Prostate gland (tissue), 2 donors: ENCODE measurements around the gene APAF1. TPM values are rescaled to one million over a fixed set of nuclear protein-coding genes. Genes with fewer than 3 reads are reported as not detected.

Source experiments
- DNase-seq: peaks from one replicate; pipeline ENCODE4 v3.0.0-alpha.2; 2019; ENCODE audit warnings: low spot score
- H3K27ac ChIP-seq, 2 donors: fragments of 200-600 bp; sonication (generic); 2 replicates each; pipeline ENCODE4 v1.5.1; 2017 to 2019
- H3K27me3 ChIP-seq: fragments of 200-600 bp; sonication (generic); replicated peaks from 2 replicates; pipeline ENCODE4 v1.5.1; 2019; ENCODE audit not compliant: insufficient read depth
- H3K36me3 ChIP-seq, 2 donors: fragments of 200-600 bp; sonication (generic); 1 replicate in 1 of 2; 2 replicates in 1 of 2; pipeline versions ENCODE4 v1.5.1 to v1.8.1; 2017 to 2019
- H3K4me1 ChIP-seq: fragments of 200-600 bp; sonication (generic); replicated peaks from 2 replicates; pipeline ENCODE4 v1.5.1; 2019
- H3K4me3 ChIP-seq, 2 donors: fragments of 200-600 bp; sonication (generic); 2 replicates each; pipeline ENCODE4 v1.5.1; 2017 to 2019
- H3K9me3 ChIP-seq: fragments of 200-600 bp; sonication (generic); 2 replicates; pipeline ENCODE4 v1.5.1; 2017
- POLR2A ChIP-seq: fragments of 450-650 bp; IDR thresholded peaks from one replicate; pipeline ENCODE4 v1.6.1; 2016; ENCODE audit warnings: antibody characterized with exemption, mild to moderate bottlenecking
- POLR2AphosphoS5 ChIP-seq: sonication (generic); formaldehyde crosslinking; IDR thresholded peaks from one replicate; pipeline ENCODE4 v1.6.1; 2017; ENCODE audit warnings: antibody characterized with exemption
- WGBS: methylation state at CpG from one replicate; pipeline ENCODE4 v1.1.5; 2018; 5-methylcytosine and 5-hydroxymethylcytosine counted together
- intact Hi-C: fragments of 100-400 bp; cut with DNase I; formaldehyde crosslinking; loops from one replicate; pipeline ENCODE4 v1.14.2; 2022
- total RNA-seq, 2 donors: library from RNA; depleted of rRNA; stranded (reverse); fragments of >200 nt; gene quantifications; one replicate each; pipeline ENCODE4 v1.1.0, GENCODE V29; 2016
- TF ChIP-seq, protein P1 (sequence below), 4 experiments: fragments of 200-600 bp in 2 of 4; fragments of 450-650 bp in 2 of 4; sonication (generic) in 2 of 4; IDR thresholded peaks; 1 replicate in 3 of 4; 2 replicates in 1 of 4; pipeline ENCODE4 v1.5.1; 2016 to 2019; ENCODE audit warnings: antibody characterized with exemption in 4 of 4, mild to moderate bottlenecking in 2 of 4, moderate library complexity in 2 of 4

Gene APAF1
- total RNA-seq, 2 donors from 2014 or later = 9.4 to 11.6 TPM

- peak; percentile 21 for DNase-seq
- WGBS = under 1% methylated on average over 15 of the region's 24 CpGs
- Histone ChIP-seq H3K4me1 (no peaks in the 10 kb centered on the region), H3K36me3 (no peaks in the 10 kb centered on the region), H3K4me3 (peak overlapping the region; percentile 97 to 98), H3K27ac (peak overlapping the region; percentile 88 to 89), H3K9me3 (no peaks in the 10 kb centered on the region), H3K27me3 (no peaks in the 10 kb centered on the region)
- intact Hi-C loops = loop anchor here (2.0 kb wide), 1 partner anchor 53 kb away; the partner anchor contains the start of gene SLC25A3
- TF ChIP-seq, protein P1, sequence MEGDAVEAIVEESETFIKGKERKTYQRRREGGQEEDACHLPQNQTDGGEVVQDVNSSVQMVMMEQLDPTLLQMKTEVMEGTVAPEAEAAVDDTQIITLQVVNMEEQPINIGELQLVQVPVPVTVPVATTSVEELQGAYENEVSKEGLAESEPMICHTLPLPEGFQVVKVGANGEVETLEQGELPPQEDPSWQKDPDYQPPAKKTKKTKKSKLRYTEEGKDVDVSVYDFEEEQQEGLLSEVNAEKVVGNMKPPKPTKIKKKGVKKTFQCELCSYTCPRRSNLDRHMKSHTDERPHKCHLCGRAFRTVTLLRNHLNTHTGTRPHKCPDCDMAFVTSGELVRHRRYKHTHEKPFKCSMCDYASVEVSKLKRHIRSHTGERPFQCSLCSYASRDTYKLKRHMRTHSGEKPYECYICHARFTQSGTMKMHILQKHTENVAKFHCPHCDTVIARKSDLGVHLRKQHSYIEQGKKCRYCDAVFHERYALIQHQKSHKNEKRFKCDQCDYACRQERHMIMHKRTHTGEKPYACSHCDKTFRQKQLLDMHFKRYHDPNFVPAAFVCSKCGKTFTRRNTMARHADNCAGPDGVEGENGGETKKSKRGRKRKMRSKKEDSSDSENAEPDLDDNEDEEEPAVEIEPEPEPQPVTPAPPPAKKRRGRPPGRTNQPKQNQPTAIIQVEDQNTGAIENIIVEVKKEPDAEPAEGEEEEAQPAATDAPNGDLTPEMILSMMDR (IDR thresholded peaks at IDR 0.05) = no peak
- TF ChIP-seq POLR2A (no peak), POLR2AphosphoS5 (peak; percentile 28)
These were observed 530 bp downstream of the APAF1 start for GRCh38 chr12:98645572-98646067.

- H3K4me1 ChIP-seq = no peaks in the 10 kb centered on the region
- TF ChIP-seq, protein P1 (IDR thresholded peaks at IDR 0.05) = peak in 1 of 4 experiments; percentile 10
- TF ChIP-seq POLR2AphosphoS5 (no peak), POLR2A (no peak)
- no peak overlapping the region for H3K27ac ChIP-seq
- 9% methylated on average over 8 of the region's 8 CpGs for WGBS
- H3K9me3 ChIP-seq = no peaks in the 10 kb centered on the region
- no peaks in the 10 kb centered on the region for H3K27me3 ChIP-seq
- intact Hi-C loops = no loop called here
- DNase-seq = no peak
- no peaks in the 10 kb centered on the region for H3K36me3 ChIP-seq
- peak overlapping the region; percentile 97 to 98 for H3K4me3 ChIP-seq
These were observed 1.4 kb downstream of the APAF1 start for GRCh38 chr12:98646294-98647090.

GRCh38 chr12:98651328-98651727 lies 6.2 kb downstream of the APAF1 start:
- Histone ChIP-seq H3K4me1 (no peaks in the 10 kb centered on the region), H3K4me3 (no peak overlapping the region), H3K27ac (no peak overlapping the region), H3K27me3 (no peaks in the 10 kb centered on the region), H3K9me3 (no peaks in the 10 kb centered on the region), H3K36me3 (no peaks in the 10 kb centered on the region)
- intact Hi-C loops = loop anchor here (5.0 kb wide), 1 partner anchor 84 kb away; no protein-coding TSS in a partner anchor
- no peak for DNase-seq
- TF ChIP-seq POLR2A (no peak), POLR2AphosphoS5 (no peak)
- TF ChIP-seq, protein P1 (IDR thresholded peaks at IDR 0.05) = no peak

DNA sequence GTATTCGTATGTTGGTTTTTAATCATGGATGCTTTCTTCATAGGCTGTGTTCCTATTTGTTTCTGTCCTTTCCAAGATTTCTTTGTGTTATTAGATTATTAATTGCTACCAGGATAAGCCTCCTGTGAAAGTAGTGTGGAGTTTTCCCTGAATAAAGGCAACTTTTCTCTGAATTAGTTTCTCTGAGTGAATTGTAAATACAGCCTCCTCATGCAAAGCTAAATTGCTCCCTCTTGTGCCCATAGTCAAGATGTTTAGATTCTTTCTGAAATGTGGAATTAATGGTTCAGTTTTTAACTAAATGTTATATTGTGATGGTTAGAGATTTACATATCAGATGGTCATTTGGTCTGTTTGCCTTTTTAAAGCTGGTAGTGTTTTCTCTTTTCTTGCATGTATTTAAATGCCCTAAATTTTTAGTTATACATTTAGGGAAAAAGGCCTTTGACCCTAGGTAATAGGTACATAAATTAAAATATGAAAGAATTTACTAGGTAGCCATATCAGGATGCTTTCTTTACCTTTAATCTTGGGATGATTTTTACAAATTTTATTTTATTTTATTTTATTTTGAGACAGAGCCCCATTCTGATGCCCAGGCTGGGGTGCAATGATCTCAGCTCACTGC lies 8.9 kb downstream of the APAF1 start:
- 93% methylated on average over 1 of the region's 1 CpG for WGBS
- H3K36me3 ChIP-seq = no peaks in the 10 kb centered on the region
- DNase-seq = no peak

More for the DNA sequence above, 8.9 kb downstream of the APAF1 start:
- Histone ChIP-seq H3K4me3 (no peak overlapping the region), H3K27ac (no peak overlapping the region), H3K9me3 (no peaks in the 10 kb centered on the region), H3K27me3 (no peaks in the 10 kb centered on the region), H3K4me1 (no peaks in the 10 kb centered on the region)
- TF ChIP-seq, protein P1 (IDR thresholded peaks at IDR 0.05) = peak in 3 of 4 experiments; percentile 8 to 56 (median 54)
- no peak for TF ChIP-seq POLR2AphosphoS5
- intact Hi-C loops = loop anchor here (5.0 kb wide), 1 partner anchor 87 kb away; no protein-coding TSS in a partner anchor
